ENCODE data around the gene HPSE2.

Gene HPSE2

DNA sequence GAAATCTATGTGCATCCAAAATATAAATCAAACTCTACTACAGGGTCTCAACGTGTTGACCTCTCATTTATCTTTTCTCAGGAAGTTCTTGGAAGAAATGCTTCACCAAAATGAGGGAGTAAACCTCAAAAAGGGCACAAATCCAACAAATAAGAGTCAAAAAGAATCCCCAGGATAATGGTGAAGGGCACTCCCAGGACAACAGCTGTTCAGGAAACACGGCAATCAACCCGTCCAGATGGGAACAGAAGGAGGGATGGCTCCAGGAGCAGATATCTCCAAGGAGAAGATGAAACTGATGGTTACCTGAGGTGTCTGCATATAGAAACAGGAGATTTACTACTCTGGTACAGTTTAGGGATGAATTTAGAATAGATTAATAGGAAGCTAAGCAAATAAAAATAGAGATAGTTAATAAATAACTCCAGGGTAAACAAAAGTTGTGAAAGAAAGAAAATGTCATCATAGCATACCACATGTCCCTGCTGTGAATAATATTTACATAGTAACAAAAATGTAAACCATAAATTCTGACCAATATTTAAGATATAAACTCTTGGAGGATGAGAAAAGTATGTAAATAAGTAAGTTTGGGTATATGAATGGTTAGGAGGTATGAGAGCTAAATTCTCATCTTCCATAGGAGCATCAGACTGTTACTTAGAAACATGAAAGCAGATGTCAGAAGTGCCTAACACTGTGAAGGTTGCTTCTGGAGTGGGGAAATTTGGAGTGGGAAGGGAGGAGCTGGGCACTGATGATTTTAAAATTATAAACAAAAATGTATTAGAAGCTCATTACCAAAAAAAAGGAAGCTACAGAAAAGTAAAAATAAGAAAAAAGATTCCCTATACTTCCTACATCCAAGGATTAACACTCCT lies 551.4 kb downstream of the HPSE2 start:
- H3K4me3 ChIP-seq (ENCODE audit: low read depth, low read length): no peak overlapping the region
- TF ChIP-seq CTCF (conservative IDR thresholded peaks at IDR 0.05; ENCODE audit: low read depth, low read length): no peak
- no peak for DNase-seq (ENCODE audit: low read depth)

- H3K4me3 ChIP-seq (ENCODE audit: low read depth, low read length): no peak overlapping the region
- DNase-seq (ENCODE audit: low read depth): no peak
- no peak for TF ChIP-seq CTCF (conservative IDR thresholded peaks at IDR 0.05; ENCODE audit: low read depth, low read length)
These were observed 558.8 kb downstream of the HPSE2 start for GRCh38 chr10:98676895-98677294.

DNA sequence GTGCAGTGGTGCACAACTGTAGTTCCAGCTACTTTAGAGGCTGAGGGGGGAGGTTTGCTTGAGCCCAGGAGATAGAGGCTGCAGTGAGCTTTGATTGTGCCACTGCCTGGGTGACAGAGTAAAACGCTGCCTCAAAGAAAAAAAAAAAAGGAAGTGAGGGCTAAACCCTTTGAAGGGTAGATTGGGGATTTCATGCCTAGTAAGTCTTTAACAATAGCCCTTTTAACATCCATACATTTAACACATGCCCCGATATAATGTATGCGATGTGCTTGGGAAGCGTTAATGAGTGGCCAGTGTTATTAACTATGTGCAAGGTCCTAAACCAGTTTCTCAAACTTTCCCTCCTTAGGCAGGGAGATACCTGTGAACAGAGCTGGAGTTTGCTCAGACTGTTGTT lies 559.8 kb downstream of the HPSE2 start:
- no peak for TF ChIP-seq CTCF (conservative IDR thresholded peaks at IDR 0.05; ENCODE audit: low read depth, low read length)
- H3K4me3 ChIP-seq (ENCODE audit: low read depth, low read length): no peak overlapping the region
- DNase-seq (ENCODE audit: low read depth): no peak

DNA sequence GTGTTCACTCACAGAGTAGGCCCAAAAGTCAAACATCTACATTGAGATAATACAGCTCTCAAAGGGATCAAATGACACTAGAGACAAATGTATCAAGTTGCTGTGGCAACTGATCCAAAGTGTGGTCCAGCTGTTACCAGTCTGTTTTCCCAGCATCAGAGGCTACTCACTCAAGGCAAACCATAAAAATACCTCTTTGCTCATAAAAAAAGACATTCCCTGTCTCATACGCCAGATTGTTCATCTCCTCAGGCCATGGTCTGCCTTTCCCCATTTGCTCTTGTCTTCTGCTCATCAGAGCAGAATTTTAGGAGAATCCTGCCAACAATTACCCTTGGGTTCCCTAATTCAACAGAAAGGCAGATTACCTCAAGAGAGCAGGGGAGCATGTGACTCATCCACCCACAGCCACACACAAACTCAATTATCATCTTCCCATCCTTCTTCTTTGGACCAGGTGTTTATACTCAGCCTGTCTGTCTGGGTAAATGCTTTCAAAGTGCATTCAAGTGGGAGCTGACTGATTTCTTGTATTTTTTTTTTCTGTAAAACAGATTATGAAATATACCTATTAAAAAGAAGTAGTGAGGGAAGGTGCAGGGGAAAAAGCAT lies 562.4 kb downstream of the HPSE2 start:
- no peak for TF ChIP-seq CTCF (conservative IDR thresholded peaks at IDR 0.05; ENCODE audit: low read depth, low read length)
- no peak overlapping the region for H3K4me3 ChIP-seq (ENCODE audit: low read depth, low read length)
- no peak for DNase-seq (ENCODE audit: low read depth)

DNA sequence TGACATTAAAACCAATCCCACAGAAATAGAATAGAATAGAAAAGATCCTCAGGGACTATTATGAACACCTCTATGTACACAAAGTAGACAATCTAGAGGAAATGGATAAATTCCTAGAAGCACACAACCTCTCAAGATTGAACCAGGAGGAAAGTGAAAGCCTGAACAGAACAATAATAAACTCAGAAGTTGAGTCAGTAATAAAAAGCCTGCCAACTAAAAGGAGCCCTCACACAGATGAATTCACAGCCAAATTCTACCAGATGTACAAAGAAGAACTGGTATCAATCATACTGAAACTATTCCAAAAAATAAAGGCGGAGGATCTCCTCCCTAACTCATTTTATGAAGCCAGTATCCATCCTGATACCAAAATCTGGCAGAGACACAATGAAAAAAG lies 568.6 kb downstream of the HPSE2 start:
- H3K4me3 ChIP-seq (ENCODE audit: low read depth, low read length): no peak overlapping the region
- DNase-seq (ENCODE audit: low read depth): no peak
- no peak for TF ChIP-seq CTCF (conservative IDR thresholded peaks at IDR 0.05; ENCODE audit: low read depth, low read length)

DNA sequence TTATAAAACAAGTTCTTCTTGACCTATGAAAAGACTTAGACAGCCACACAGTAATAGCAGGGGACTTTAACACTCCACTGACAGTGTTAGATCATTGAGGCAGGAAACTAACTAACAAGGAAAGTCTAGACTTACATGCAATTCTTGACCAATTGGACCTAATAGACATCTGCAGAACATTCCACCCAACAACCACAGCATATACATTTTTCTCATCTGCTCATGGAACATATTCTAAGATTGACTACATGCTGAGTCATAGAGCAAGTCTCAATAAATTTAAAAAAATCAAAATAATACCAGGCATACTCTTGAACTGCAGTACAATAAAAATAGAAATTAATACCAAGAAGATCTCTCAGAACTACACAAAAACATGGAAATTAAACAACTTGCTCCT lies 569.4 kb downstream of the HPSE2 start:
- no peak overlapping the region for H3K4me3 ChIP-seq (ENCODE audit: low read depth, low read length)
- DNase-seq (ENCODE audit: low read depth): no peak
- no peak for TF ChIP-seq CTCF (conservative IDR thresholded peaks at IDR 0.05; ENCODE audit: low read depth, low read length)
